Smooth muscle cell (in vitro differentiated cells): ENCODE results near the gene GRIK5. TPM values are rescaled to one million over a fixed set of nuclear protein-coding genes. Genes with fewer than 3 reads are reported as not detected.

ENCODE experiments used
- DNase-seq: peaks from one replicate; lab custom pipeline; 2025; ENCODE audit not compliant: unreplicated experiment; lab: John Stamatoyannopoulos, UW
- H2AFZ ChIP-seq: fragments of 200-600 bp; sonication (generic); 2 replicates; pipeline ENCODE4 v1.6.0; 2016; ENCODE audit warnings: antibody characterized with exemption, low read depth, mild to moderate bottlenecking
- H3F3A ChIP-seq: fragments of 200-600 bp; sonication (generic); 2 replicates; pipeline ENCODE4 v1.6.0; 2017; ENCODE audit warnings: antibody characterized with exemption, low read depth
- H3K27ac ChIP-seq: fragments of 200-600 bp; sonication (generic); 2 replicates; pipeline ENCODE4 v1.5.1; 2016; ENCODE audit warnings: low read depth, mild to moderate bottlenecking
- H3K27me3 ChIP-seq: fragments of 200-600 bp; sonication (generic); 2 replicates; pipeline ENCODE4 v1.6.1; 2016; ENCODE audit warnings: low read depth, mild to moderate bottlenecking
- H3K36me3 ChIP-seq: fragments of 200-600 bp; sonication (generic); 2 replicates; pipeline ENCODE4 v1.5.1; 2016; ENCODE audit warnings: low read depth
- H3K4me1 ChIP-seq: fragments of 200-600 bp; sonication (generic); 2 replicates; pipeline ENCODE4 v1.5.1; 2016; ENCODE audit warnings: low read depth
- H3K4me2 ChIP-seq: fragments of 200-600 bp; sonication (generic); 2 replicates; pipeline ENCODE4 v1.6.0; 2016; ENCODE audit warnings: mild to moderate bottlenecking
- H3K4me3 ChIP-seq: fragments of 200-600 bp; sonication (generic); 2 replicates; pipeline ENCODE4 v1.5.1; 2016; ENCODE audit warnings: mild to moderate bottlenecking
- H3K79me2 ChIP-seq: fragments of 200-600 bp; sonication (generic); 2 replicates; pipeline ENCODE4 v1.6.0; 2016; ENCODE audit warnings: low read depth, mild to moderate bottlenecking
- H3K9ac ChIP-seq: fragments of 200-600 bp; sonication (generic); 2 replicates; pipeline ENCODE4 v1.6.0; 2016; ENCODE audit warnings: low read depth
- H3K9me3 ChIP-seq: fragments of 200-600 bp; sonication (generic); replicated peaks from 2 replicates; pipeline ENCODE4 v1.5.1; 2016; ENCODE audit warnings: low read depth
- H4K20me1 ChIP-seq: fragments of 200-600 bp; sonication (generic); 2 replicates; pipeline ENCODE4 v1.6.0; 2016; ENCODE audit warnings: low read depth
- WGBS: methylation state at CpG from one replicate; pipeline ENCODE4 v1.1.7; 2016; ENCODE audit warnings: low lambda C conversion rate; 5-methylcytosine and 5-hydroxymethylcytosine counted together
- polyA plus RNA-seq: library from polyadenylated mRNA; unstranded; fragments of >200 nt; fragmentation: Nextera tagmentation; extraction: Ambion mirVana; gene quantifications from 2 replicates; pipeline ENCODE4 v1.2.1, GENCODE V29; 2016
- total RNA-seq: library from RNA; depleted of rRNA; stranded (reverse); fragments of >200 nt; gene quantifications from 2 replicates; pipeline ENCODE4 v1.2.3, GENCODE V29; 2014
- TF ChIP-seq, protein P1 (sequence below): fragments of 200-600 bp; sonication (generic); IDR thresholded peaks from 2 replicates; pipeline ENCODE4 v1.5.1; 2017; ENCODE audit warnings: borderline replicate concordance, mild to moderate bottlenecking, antibody characterized with exemption; ENCODE audit not compliant: insufficient read depth, poor library complexity, severe bottlenecking

The GRIK5 gene
- total and polyA plus RNA-seq, 2 experiments from 2014 or later = 0.67 to 2.0 TPM

- Histone ChIP-seq H3K4me2 (no peak overlapping the region), H3K9me3 (no peaks in the 10 kb centered on the region), H3F3A (no peaks in the 10 kb centered on the region), H3K27ac (no peak overlapping the region), H2AFZ (no peak overlapping the region), H3K36me3 (no peaks in the 10 kb centered on the region), H3K4me1 (no peaks in the 10 kb centered on the region), H4K20me1 (no peaks in the 10 kb centered on the region), H3K4me3 (no peak overlapping the region), H3K27me3 (peaks cover 8% of the 10 kb centered on the region), H3K9ac (no peak overlapping the region), H3K79me2 (no peaks in the 10 kb centered on the region)
- no peak for DNase-seq
- WGBS = 91% methylated on average over 13 of the region's 13 CpGs
- TF ChIP-seq, protein P1, sequence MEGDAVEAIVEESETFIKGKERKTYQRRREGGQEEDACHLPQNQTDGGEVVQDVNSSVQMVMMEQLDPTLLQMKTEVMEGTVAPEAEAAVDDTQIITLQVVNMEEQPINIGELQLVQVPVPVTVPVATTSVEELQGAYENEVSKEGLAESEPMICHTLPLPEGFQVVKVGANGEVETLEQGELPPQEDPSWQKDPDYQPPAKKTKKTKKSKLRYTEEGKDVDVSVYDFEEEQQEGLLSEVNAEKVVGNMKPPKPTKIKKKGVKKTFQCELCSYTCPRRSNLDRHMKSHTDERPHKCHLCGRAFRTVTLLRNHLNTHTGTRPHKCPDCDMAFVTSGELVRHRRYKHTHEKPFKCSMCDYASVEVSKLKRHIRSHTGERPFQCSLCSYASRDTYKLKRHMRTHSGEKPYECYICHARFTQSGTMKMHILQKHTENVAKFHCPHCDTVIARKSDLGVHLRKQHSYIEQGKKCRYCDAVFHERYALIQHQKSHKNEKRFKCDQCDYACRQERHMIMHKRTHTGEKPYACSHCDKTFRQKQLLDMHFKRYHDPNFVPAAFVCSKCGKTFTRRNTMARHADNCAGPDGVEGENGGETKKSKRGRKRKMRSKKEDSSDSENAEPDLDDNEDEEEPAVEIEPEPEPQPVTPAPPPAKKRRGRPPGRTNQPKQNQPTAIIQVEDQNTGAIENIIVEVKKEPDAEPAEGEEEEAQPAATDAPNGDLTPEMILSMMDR = no peak
Observed at GRCh38 chr19:42006569-42006968, 63.4 kb downstream of the GRIK5 start.

DNA sequence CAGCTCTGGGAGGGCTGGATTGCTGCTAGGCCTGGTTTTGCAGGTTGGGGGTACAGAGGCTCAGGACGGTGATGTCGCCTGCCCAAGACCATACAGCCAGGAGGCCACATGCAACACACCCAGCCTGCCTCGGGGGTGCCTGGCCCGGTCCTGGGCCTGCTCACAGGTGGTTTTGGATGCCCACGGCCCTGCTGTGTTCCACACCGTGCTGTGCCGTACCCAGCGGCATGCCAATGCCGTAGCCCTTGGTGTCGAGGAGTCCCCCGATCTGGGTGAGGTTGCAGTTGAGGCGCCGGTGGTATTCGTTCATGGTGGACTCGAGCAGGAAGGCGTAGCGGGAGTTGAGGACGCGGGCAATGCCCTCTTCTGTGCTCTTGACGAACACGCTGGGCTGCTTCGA lies 64.5 kb downstream of the GRIK5 start:
- H3K36me3 ChIP-seq = no peaks in the 10 kb centered on the region
- TF ChIP-seq, protein P1 = no peak
- no peaks in the 10 kb centered on the region for H3K9me3 ChIP-seq
- H3K79me2 ChIP-seq = no peaks in the 10 kb centered on the region
- peaks cover 18% of the 10 kb centered on the region for H3K27me3 ChIP-seq
- no peak for DNase-seq
- H3F3A ChIP-seq = no peaks in the 10 kb centered on the region
- no peak overlapping the region for H2AFZ ChIP-seq
- WGBS = 97% methylated on average over 22 of the region's 22 CpGs
- no peak overlapping the region for H3K9ac ChIP-seq
- H4K20me1 ChIP-seq = no peaks in the 10 kb centered on the region
- no peak overlapping the region for H3K27ac ChIP-seq
- no peak overlapping the region for H3K4me3 ChIP-seq
- no peak overlapping the region for H3K4me2 ChIP-seq
- H3K4me1 ChIP-seq = no peaks in the 10 kb centered on the region

GRCh38 chr19:42003506-42004294 lies 66.3 kb downstream of the GRIK5 start:
- Histone ChIP-seq H3K27me3 (peaks cover 34% of the 10 kb centered on the region), H4K20me1 (no peaks in the 10 kb centered on the region), H3K4me3 (no peak overlapping the region), H3F3A (no peaks in the 10 kb centered on the region), H3K4me1 (no peaks in the 10 kb centered on the region), H3K36me3 (no peaks in the 10 kb centered on the region), H3K9ac (no peak overlapping the region), H3K4me2 (no peak overlapping the region), H3K9me3 (no peaks in the 10 kb centered on the region), H2AFZ (no peak overlapping the region), H3K27ac (no peak overlapping the region), H3K79me2 (no peaks in the 10 kb centered on the region)
- 86% methylated on average over 13 of the region's 21 CpGs for WGBS
- TF ChIP-seq, protein P1 = no peak
- no peak for DNase-seq

DNA sequence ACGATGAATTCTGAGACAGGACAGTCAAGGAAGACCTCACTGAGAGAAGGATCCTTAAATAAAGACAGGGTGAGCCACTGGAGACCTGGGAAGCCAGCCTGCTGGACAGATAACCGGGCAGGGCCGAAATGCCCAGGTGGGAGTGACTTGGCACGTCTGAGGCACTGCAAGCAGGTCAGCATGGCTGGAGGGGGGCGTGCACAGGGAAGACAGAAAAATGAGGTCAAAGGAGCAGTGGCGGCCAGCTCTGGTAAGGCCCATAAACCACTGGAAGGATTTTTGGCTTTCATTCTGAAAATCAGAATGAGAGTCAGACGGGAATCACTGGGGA lies 70.2 kb downstream of the GRIK5 start:
- Histone ChIP-seq H3K4me1 (no peaks in the 10 kb centered on the region), H3K79me2 (no peaks in the 10 kb centered on the region), H2AFZ (no peak overlapping the region), H3K27ac (no peak overlapping the region), H3K4me3 (no peak overlapping the region), H3K27me3 (peaks cover 73% of the 10 kb centered on the region), H3K9me3 (no peaks in the 10 kb centered on the region), H3F3A (no peaks in the 10 kb centered on the region), H3K4me2 (no peak overlapping the region), H4K20me1 (no peaks in the 10 kb centered on the region), H3K36me3 (no peaks in the 10 kb centered on the region), H3K9ac (no peak overlapping the region)
- WGBS = 94% methylated on average over 7 of the region's 7 CpGs
- TF ChIP-seq, protein P1 = no peak
- DNase-seq = no peak
